GM12891 (cell line): Measurements from ENCODE around the gene MYLK.

Source experiments
- PAX5 ChIP-seq: IDR thresholded peaks from 2 replicates; pipeline ENCODE4 v1.6.1; 2011; ENCODE audit warnings: low read length, moderate library complexity, mild to moderate bottlenecking; ENCODE audit not compliant: insufficient read depth, severe bottlenecking
- POLR2A ChIP-seq: IDR thresholded peaks from 2 replicates; pipeline ENCODE4 v1.6.1; 2011; ENCODE audit warnings: low read depth, low read length, control low read depth
- POLR2AphosphoS5 ChIP-seq: IDR thresholded peaks from 2 replicates; pipeline ENCODE4 v1.6.1; 2011; ENCODE audit warnings: low read depth, low read length, control low read depth
- POU2F2 ChIP-seq: IDR thresholded peaks from 2 replicates; pipeline ENCODE4 v1.6.1; 2011; ENCODE audit warnings: low read depth, mild to moderate bottlenecking, control low read depth, low read length, moderate library complexity
- TAF1 ChIP-seq: IDR thresholded peaks from 2 replicates; pipeline ENCODE4 v1.6.1; 2011; ENCODE audit warnings: low read depth, low read length, control low read depth

GRCh38 chr3:123700791-123701722, 183.1 kb downstream of the MYLK start:
- TF ChIP-seq POLR2A (no peak), POLR2AphosphoS5 (no peak), TAF1 (no peak), PAX5 (no peak), POU2F2 (no peak)
